ENCODE data around the gene BET1L.

The BET1L gene

GRCh38 chr11:209275-210121 lies 2.3 kb upstream of the BET1L start:
- TF ChIP-seq CTCF (IDR thresholded peaks at IDR 0.05; ENCODE audit: low read length, missing control alignments) = no peak
- DNase-seq (ENCODE audit: low read depth) = no peak
- peak overlapping the region; percentile 93 for H3K4me3 ChIP-seq (replicated peaks; ENCODE audit: low read depth, low read length)

GRCh38 chr11:208917-209260 lies 1.7 kb upstream of the BET1L start:
- no peak for DNase-seq (ENCODE audit: low read depth)
- no peak for TF ChIP-seq CTCF (IDR thresholded peaks at IDR 0.05; ENCODE audit: low read length, missing control alignments)
- peak overlapping the region; percentile 93 for H3K4me3 ChIP-seq (replicated peaks; ENCODE audit: low read depth, low read length)

- DNase-seq (ENCODE audit: low read depth) = peak; percentile 71
- H3K4me3 ChIP-seq (replicated peaks; ENCODE audit: low read depth, low read length) = peak overlapping the region; percentile 93
- no peak for TF ChIP-seq CTCF (IDR thresholded peaks at IDR 0.05; ENCODE audit: low read length, missing control alignments)
Observed at GRCh38 chr11:208181-208916, 1.1 kb upstream of the BET1L start.

GRCh38 chr11:207863-208180 lies 623 bp upstream of the BET1L start:
- peak overlapping the region; percentile 93 for H3K4me3 ChIP-seq (replicated peaks; ENCODE audit: low read depth, low read length)
- TF ChIP-seq CTCF (IDR thresholded peaks at IDR 0.05; ENCODE audit: low read length, missing control alignments) = no peak
- DNase-seq (ENCODE audit: low read depth) = peak; percentile 74

- peak overlapping the region; percentile 93 for H3K4me3 ChIP-seq (replicated peaks; ENCODE audit: low read depth, low read length)
- no peak for DNase-seq (ENCODE audit: low read depth)
- no peak for TF ChIP-seq CTCF (IDR thresholded peaks at IDR 0.05; ENCODE audit: low read length, missing control alignments)
Observed at GRCh38 chr11:206526-207207, 532 bp downstream of the BET1L start.

GRCh38 chr11:206002-206384 lies 1.2 kb downstream of the BET1L start:
- TF ChIP-seq CTCF (IDR thresholded peaks at IDR 0.05; ENCODE audit: low read length, missing control alignments) = no peak
- H3K4me3 ChIP-seq (replicated peaks; ENCODE audit: low read depth, low read length) = peak overlapping the region; percentile 93
- no peak for DNase-seq (ENCODE audit: low read depth)

All from fibroblast of pulmonary artery (primary cell).